ENCODE data around the gene GJC3. TPM values are rescaled to one million over a fixed set of nuclear protein-coding genes. Genes with fewer than 3 reads are reported as not detected.
"Not testable (repeated sequence)": the region's sequence is repeated elsewhere in the genome, so short reads cannot be mapped to it uniquely, and the experiment has no call there.

The GJC3 gene
- total RNA-seq (2014; rRNA removed; shearing (Covaris generic)): 0.10 TPM in 1 of 2 replicates, not detected in the other

GRCh38 chr7:99928994-99929729, at the start of gene GJC3:
Gene GJC3, minus strand, starts transcription at chr7:99929620. Its CDS starts 0 bp downstream, at chr7:99929620.
- DNase-seq (ENCODE audit: low spot score): peak; percentile 71

DNA sequence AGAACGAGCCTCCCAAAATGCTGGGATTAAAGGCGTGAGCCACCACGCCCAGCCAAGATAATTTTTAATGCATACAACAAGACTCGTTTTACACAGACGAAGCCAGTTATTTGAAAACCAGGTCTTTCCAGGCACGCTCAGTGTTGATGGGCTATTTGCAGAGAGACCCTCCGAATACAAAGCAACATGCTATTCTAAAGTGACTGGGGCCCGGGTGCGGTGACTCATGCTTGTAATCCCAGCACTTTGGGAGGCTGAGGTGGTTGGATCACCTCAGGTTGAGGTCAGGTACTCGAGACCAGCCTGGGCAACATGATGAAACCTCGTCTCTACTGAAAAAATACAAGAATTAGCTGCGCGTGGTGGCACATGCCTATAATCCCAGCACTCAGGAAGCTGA, 47.2 kb upstream of the GJC3 start:
- no peak for DNase-seq (ENCODE audit: low spot score)

DNA sequence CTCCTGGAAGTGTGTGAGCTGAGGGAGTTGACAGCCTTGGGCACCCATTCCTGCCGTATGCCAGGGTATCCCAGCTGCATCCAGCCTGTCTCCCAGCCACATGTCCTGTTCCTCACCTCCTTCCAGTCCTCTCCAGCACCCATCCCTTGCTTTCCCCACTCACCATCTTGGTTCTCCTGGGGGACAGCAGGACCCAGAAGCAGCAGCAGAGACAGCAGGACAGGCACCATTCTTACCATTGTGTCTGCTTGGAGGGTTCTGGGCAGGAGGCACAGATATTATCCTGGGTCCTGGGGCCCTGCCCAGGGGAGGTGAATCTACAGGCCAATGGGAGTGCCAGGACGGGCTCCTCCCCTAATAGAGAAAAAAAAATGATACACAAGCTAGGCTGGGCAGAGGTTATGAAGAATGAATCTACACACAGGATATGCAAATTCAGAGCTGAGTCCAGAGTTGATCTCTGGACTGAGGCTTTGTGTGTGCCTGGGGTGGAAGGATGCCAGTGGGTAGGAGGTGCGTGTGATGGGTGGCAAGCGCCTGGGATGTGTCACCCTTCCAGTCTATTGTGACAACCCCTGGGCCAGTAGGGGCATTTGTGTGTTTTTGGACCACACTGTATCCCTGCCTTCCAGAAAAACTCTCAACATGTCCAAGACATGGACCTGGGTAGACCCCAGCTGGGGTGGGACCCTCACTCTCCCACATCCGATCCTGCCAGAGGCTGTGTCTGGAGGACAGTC, 46.5 kb upstream of the GJC3 start, which contains the start of gene AZGP1:
AZGP1 (minus strand) TSS at position 250 of the 740 bp plus-strand sequence; CDS start at position 239, 11 bp downstream.
- no peak for DNase-seq (ENCODE audit: low spot score)

DNA sequence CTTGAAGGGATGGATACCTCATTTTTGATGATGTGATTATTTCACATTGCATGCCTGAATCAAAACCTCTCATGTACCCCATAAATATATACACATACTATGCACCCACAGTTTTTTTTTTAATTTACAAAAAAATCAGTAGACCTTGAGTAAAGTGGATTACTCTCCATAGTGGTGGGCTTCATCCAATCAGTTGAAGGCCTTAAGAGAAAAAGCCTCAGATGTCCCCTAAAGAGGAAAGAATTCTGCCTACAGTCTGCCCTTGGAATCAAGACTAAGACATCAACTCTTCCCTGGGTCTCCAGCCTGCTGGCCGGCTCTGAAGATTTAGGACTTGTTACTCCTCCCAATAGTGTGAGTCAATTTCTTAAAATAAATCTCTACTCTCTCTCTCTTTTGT, 45.3 kb upstream of the GJC3 start:
- no peak for DNase-seq (ENCODE audit: low spot score)

GRCh38 chr7:99973817-99974216, 44.4 kb upstream of the GJC3 start:
- DNase-seq (ENCODE audit: low spot score): not testable (repeated sequence)

DNA sequence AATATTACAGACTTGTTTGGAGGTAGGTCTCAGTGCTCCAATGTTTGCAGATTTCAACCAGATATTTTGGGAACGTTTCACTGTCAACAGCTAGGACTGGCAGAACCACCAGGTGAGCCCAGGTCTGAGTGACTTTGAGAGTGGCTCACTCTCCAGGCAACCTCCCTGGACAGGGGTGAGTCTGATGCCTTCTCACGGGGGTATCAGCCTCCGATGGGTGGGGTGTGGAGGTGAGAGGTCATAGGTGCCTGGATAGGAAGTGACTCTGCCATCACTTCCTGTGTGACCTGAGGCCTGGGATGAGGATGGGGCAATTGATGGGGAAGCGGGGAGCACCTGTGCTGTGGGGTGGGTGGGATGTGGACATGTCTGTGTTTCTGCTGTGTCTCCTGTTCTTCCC, 41.8 kb upstream of the GJC3 start:
- no peak for DNase-seq (ENCODE audit: low spot score)

DNA sequence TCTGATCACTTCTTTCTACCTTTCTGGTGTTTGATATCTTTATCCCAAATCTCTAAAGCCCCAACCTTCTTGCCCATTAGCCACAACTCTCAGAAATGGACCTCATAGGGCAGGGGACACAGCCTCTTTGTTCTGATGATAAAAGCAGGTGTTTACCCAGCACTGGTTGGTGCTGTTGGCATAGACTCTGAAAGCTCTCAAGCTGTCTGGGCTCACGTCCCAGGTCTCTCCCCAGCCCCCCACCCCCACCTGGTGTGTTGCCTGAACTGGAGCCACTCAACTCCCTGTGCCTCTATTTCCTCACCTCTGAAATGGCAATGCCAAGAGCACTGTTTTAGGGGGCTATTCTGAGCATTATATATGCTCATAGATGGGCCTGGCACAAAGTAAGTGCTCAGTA, 40.4 kb upstream of the GJC3 start:
- DNase-seq (ENCODE audit: low spot score): not testable (repeated sequence)

DNA sequence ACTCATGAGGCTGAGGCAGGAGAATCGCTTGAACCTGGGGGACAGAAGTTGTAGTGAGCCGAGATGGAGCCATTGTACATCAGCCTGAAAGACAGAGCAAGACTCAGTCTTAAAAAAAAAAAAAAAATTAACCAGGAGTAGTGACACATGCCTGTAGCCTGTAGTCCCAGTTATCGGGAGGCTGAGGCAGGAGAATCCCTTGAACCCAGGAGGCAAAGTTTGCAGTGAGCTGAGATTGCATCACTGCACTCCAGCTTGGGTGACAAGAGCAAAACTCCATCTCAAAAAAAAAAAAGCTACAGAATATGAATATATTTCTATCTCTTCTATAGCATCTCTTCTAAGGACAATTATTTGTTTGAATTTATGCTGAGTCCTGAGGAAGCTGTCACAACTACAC, 39.9 kb upstream of the GJC3 start:
- no peak for DNase-seq (ENCODE audit: low spot score)

GRCh38 chr7:99958564-99959227, 29.3 kb upstream of the GJC3 start:
- no peak for DNase-seq (ENCODE audit: low spot score)

DNA sequence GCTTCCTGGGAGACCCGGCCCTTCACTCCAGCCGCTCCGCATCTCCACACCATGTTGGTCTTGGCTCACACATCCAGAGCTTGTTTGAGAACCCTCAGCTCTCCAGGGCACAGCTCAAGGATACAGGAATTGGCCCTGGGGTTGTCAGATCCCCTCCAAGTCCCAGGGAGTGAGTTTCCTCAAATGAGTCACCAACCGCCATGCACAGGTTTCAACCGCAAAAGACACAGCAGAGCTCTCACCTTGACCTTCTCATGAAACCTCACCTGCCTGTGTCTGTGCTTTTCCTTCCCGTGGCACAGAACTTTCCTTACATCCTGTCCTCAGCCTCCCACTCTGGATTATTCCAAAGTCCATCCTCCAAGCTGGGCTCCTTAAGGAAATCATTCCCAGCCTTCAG, 25.8 kb upstream of the GJC3 start:
- DNase-seq (ENCODE audit: low spot score): no peak

DNA sequence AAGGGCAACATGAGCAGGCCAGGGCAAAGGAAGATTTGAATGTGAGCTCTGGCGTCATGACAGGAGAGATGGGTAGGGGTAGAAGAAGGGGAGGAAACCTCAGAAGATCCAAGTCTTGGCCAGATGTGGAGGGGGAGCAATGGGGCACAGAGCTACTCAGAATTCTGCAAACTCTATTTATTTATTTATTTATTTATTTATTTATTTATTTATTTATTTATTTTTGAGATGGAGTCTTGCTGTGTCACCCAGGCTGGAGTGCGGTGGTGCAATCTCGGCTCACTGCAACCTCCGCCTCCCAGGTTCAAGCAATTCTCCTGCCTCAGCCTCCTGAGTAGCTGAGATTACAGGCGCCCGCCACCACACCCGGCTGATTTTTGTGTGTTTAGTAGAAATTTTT, 25.2 kb upstream of the GJC3 start:
- not testable (repeated sequence) for DNase-seq (ENCODE audit: low spot score)

GRCh38 chr7:99953649-99954048, 24.2 kb upstream of the GJC3 start:
- DNase-seq (ENCODE audit: low spot score): peak; percentile 30

DNA sequence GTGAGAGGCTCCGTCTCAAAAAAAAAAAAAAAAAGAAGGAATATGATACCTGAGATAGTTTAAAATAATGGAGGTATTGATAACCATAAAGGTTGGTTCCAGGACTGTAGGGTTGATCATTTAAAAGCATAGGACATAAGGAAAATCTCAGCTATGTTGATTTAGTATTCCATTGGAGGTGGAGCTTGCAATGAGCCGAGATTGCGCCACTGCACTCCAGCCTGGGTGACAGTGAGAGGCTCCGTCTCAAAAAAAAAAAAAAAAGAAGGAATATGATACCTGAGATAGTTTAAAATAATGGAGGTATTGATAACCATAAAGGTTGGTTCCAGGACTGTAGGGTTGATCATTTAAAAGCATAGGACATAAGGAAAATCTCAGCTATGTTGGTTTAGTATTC, 23.2 kb upstream of the GJC3 start:
- not testable (repeated sequence) for DNase-seq (ENCODE audit: low spot score)

GRCh38 chr7:99950819-99951218, 21.4 kb upstream of the GJC3 start:
- not testable (repeated sequence) for DNase-seq (ENCODE audit: low spot score)

- no peak for DNase-seq (ENCODE audit: low spot score)
These were observed 20.3 kb upstream of the GJC3 start for GRCh38 chr7:99949645-99950228.

- DNase-seq (ENCODE audit: low spot score): no peak
These were observed 18.2 kb upstream of the GJC3 start for GRCh38 chr7:99947608-99948007.

DNA sequence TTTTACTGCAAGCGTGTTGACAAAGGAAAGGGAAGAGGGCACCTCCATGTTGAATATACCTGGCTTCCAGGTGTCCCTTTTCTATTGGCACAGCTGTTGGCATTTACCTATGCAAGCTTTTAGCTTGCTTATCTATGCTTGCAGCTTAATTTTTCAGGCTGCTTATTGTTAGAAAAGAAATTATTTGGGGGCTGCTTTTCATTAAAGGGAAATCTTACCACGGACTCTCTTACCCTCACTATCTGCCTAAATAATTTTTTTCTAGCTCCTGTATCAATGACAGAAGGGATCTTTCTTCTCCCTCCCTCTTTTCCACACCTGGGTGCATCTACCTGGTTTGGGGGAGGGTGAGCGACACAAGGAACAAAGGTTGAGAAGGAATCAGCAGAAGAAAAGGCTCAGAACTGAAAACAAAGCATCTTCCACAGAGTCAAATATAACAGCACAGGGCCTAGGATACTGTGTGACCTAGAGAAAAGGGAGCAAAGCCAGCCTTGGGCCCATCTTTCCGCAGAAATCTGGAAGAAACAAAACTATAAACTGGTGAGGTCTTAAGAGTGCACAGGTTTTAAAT, 15.2 kb upstream of the GJC3 start:
- DNase-seq (ENCODE audit: low spot score): no peak

- no peak for DNase-seq (ENCODE audit: low spot score)
These were observed 14.4 kb upstream of the GJC3 start for GRCh38 chr7:99943641-99944496.

DNA sequence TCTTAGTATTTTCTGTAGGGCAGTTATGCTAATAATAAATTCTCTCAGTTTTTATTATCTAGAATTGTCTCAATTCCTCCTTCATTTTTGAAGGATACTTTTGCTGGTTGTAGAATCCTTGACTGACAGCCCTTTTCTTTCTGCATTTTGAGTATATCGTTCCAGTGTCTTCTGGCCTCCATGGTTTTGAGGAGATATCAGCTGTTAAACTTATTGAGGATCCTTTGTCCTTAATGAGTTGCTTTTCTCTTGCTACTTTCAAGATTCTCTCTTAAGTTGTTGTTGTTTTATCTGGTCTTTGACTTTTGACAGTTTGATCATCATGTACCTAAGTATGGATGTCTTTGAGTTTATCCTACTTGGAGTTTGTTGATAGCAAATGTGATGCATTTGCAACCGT, 8.9 kb upstream of the GJC3 start:
- DNase-seq (ENCODE audit: low spot score): no peak

GRCh38 chr7:99935009-99935408, 5.6 kb upstream of the GJC3 start:
- DNase-seq (ENCODE audit: low spot score): not testable (repeated sequence)

GRCh38 chr7:99930376-99930775, 956 bp upstream of the GJC3 start:
- no peak for DNase-seq (ENCODE audit: low spot score)

All from H4 (cell line).